Measurements from ENCODE around the gene NTSR1. TPM values are rescaled to one million over a fixed set of nuclear protein-coding genes. Genes with fewer than 3 reads are reported as not detected.

Gene NTSR1
- total and polyA plus RNA-seq, 2 donors (not counting 1 experiment from before 2014, with no cell fraction given), result not detected

DNA sequence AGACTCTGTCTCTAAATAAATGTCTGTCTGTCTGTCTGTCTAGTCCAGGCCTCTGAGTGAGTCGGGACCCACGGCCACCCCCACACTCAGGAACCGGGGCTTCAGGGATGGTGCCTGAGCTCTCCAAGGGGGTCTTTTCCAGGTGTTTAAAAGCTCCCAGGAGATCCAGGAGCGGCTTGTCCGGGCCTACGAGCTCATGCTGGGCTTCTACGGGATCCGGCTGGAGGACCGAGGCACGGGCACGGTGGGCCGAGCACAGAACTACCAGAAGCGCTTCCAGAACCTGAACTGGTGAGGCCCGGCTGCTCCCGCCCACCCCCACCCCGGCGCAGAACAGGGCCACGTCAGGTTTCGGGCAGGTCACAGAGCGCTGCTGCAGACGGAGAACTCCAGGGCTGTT, 102.7 kb downstream of the NTSR1 start:
- Histone ChIP-seq H4K20me1 (ENCODE audit: control insufficient read depth, insufficient read depth, low read length, poor library complexity, severe bottlenecking) (peaks cover 96% of the 10 kb centered on the region), H3K4me2 (replicated peaks; ENCODE audit: low read depth, low read length, poor library complexity, severe bottlenecking) (no peak overlapping the region), H3K27me3 (replicated peaks in 1 of 4; ENCODE audit: control extremely low read depth in 1 of 4, control insufficient read depth in 3 of 4, insufficient read depth in 4 of 4, low read length in 3 of 4) (peaks cover 0 to 18% (median 8%) of the 10 kb centered on the region in 4 experiments), H2AFZ (ENCODE audit: insufficient read depth, low read depth, low read length, poor library complexity, severe bottlenecking) (no peak overlapping the region), H3K9ac (ENCODE audit: low read length) (no peak overlapping the region), H3K36me3 (replicated peaks in 1 of 2; ENCODE audit: control extremely low read depth in 1 of 2, control insufficient read depth in 1 of 2, extremely low read depth in 1 of 2, insufficient read depth in 2 of 2, low read length in 1 of 2) (peaks cover 0 to 63% of the 10 kb centered on the region in 2 experiments), H3K79me2 (ENCODE audit: control insufficient read depth, insufficient read depth, low read length) (peaks cover 22% of the 10 kb centered on the region), H3K27ac (ENCODE audit: low read length in 2 of 2) (no peak overlapping the region), H3K9me3 (ENCODE audit: control extremely low read depth in 1 of 3, control insufficient read depth in 2 of 3, insufficient read depth in 1 of 3, low read length in 2 of 3) (peaks cover 0 to 14% (median 0%) of the 10 kb centered on the region in 3 donors), H3K4me3 (ENCODE audit: control extremely low read depth in 1 of 5, extremely low read depth in 1 of 5, insufficient read depth in 1 of 5, low read depth in 2 of 5, low read length in 4 of 5) (no peak overlapping the region), H3K4me1 (ENCODE audit: control insufficient read depth in 2 of 2, insufficient read depth in 2 of 2, low read length in 2 of 2) (peaks cover 15 to 29% of the 10 kb centered on the region in 2 donors)
- CTCF ChIA-PET, result interaction anchor here (1.0 kb wide), 2 partner anchors 194 to 312 kb away, joined by 3 to 4 read pairs; no protein-coding TSS in a partner anchor
- WGBS (ENCODE audit: insufficient coverage), result 94% methylated on average over 21 of the region's 21 CpGs
- Mint-ChIP-seq H3K27me3 (peaks cover 14% of the 10 kb centered on the region), H3K27ac (no peak overlapping the region), H3K4me3 (no peak overlapping the region), H3K9me3 (ENCODE audit: insufficient read depth) (no peaks in the 10 kb centered on the region), H3K4me1 (peaks cover 27% of the 10 kb centered on the region)
- DNase-seq (no peak), ATAC-seq (ENCODE audit: low read depth) (no peak)
- POLR2A ChIA-PET, result no interaction called here
- intact Hi-C loops (cut with micrococcal nuclease), result no loop called here
- TF ChIP-seq EZH2 (IDR thresholded peaks at IDR 0.05; ENCODE audit: borderline replicate concordance, insufficient read depth, low read depth, low read length, poor library complexity, severe bottlenecking), result no peak
- TF ChIP-seq, protein P1, sequence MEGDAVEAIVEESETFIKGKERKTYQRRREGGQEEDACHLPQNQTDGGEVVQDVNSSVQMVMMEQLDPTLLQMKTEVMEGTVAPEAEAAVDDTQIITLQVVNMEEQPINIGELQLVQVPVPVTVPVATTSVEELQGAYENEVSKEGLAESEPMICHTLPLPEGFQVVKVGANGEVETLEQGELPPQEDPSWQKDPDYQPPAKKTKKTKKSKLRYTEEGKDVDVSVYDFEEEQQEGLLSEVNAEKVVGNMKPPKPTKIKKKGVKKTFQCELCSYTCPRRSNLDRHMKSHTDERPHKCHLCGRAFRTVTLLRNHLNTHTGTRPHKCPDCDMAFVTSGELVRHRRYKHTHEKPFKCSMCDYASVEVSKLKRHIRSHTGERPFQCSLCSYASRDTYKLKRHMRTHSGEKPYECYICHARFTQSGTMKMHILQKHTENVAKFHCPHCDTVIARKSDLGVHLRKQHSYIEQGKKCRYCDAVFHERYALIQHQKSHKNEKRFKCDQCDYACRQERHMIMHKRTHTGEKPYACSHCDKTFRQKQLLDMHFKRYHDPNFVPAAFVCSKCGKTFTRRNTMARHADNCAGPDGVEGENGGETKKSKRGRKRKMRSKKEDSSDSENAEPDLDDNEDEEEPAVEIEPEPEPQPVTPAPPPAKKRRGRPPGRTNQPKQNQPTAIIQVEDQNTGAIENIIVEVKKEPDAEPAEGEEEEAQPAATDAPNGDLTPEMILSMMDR (IDR thresholded peaks at IDR 0.05), result no peak

- CTCF ChIA-PET, result interaction anchor here (0.8 to 1.0 kb wide), 3 partner anchors 9 to 312 kb away, joined by 3 to 4 read pairs (median 3); no protein-coding TSS in a partner anchor
- Histone ChIP-seq H2AFZ (ENCODE audit: insufficient read depth, low read depth, low read length, poor library complexity, severe bottlenecking) (no peak overlapping the region), H3K36me3 (replicated peaks in 1 of 2; ENCODE audit: control extremely low read depth in 1 of 2, control insufficient read depth in 1 of 2, extremely low read depth in 1 of 2, insufficient read depth in 2 of 2, low read length in 1 of 2) (peaks cover 0 to 63% of the 10 kb centered on the region in 2 experiments), H3K79me2 (ENCODE audit: control insufficient read depth, insufficient read depth, low read length) (peaks cover 18% of the 10 kb centered on the region), H3K9ac (ENCODE audit: low read length) (no peak overlapping the region), H3K27ac (ENCODE audit: low read length in 2 of 2) (no peak overlapping the region), H3K4me2 (replicated peaks; ENCODE audit: low read depth, low read length, poor library complexity, severe bottlenecking) (no peak overlapping the region), H3K27me3 (replicated peaks in 1 of 4; ENCODE audit: control extremely low read depth in 1 of 4, control insufficient read depth in 3 of 4, insufficient read depth in 4 of 4, low read length in 3 of 4) (peaks cover 0 to 22% (median 10%) of the 10 kb centered on the region in 4 experiments), H3K4me3 (ENCODE audit: control extremely low read depth in 1 of 5, extremely low read depth in 1 of 5, insufficient read depth in 1 of 5, low read depth in 2 of 5, low read length in 4 of 5) (no peak overlapping the region), H3K9me3 (ENCODE audit: control extremely low read depth in 1 of 3, control insufficient read depth in 2 of 3, insufficient read depth in 1 of 3, low read length in 2 of 3) (peaks cover 0 to 17% (median 0%) of the 10 kb centered on the region in 3 donors), H3K4me1 (ENCODE audit: control insufficient read depth in 2 of 2, insufficient read depth in 2 of 2, low read length in 2 of 2) (peaks cover 14 to 29% of the 10 kb centered on the region in 2 donors), H4K20me1 (ENCODE audit: control insufficient read depth, insufficient read depth, low read length, poor library complexity, severe bottlenecking) (peaks cover 92% of the 10 kb centered on the region)
- Mint-ChIP-seq H3K4me1 (peaks cover 25% of the 10 kb centered on the region), H3K27me3 (peaks cover 17% of the 10 kb centered on the region), H3K27ac (no peak overlapping the region), H3K4me3 (no peak overlapping the region), H3K9me3 (ENCODE audit: insufficient read depth) (no peaks in the 10 kb centered on the region)
- intact Hi-C loops (cut with micrococcal nuclease), result no loop called here
- DNase-seq (no peak), ATAC-seq (ENCODE audit: low read depth) (no peak)
- no peak for TF ChIP-seq EZH2 (IDR thresholded peaks at IDR 0.05; ENCODE audit: borderline replicate concordance, insufficient read depth, low read depth, low read length, poor library complexity, severe bottlenecking)
- TF ChIP-seq, protein P1 (IDR thresholded peaks at IDR 0.05), result no peak
- WGBS (ENCODE audit: insufficient coverage), result 91% methylated on average over 8 of the region's 10 CpGs
- POLR2A ChIA-PET, result no interaction called here
These were observed 103.1 kb downstream of the NTSR1 start for GRCh38 chr20:62811720-62812119.

Measured in B cell (primary cell).